Activated gamma-delta T cell treated with Interleukin-2 at 50 U/mL for 16 hours (primary cell): ENCODE data around the gene AUH.
"Not testable (repeated sequence)": the region's sequence is repeated elsewhere in the genome, so short reads cannot be mapped to it uniquely, and the experiment has no call there.

ENCODE experiments used
- DNase-seq: peaks from one replicate; pipeline ENCODE4 v3.0.0-alpha.2; 2020

The AUH gene

GRCh38 chr9:91378054-91378453 is 16.3 kb upstream of the AUH start:
- not testable (repeated sequence) for DNase-seq

DNA sequence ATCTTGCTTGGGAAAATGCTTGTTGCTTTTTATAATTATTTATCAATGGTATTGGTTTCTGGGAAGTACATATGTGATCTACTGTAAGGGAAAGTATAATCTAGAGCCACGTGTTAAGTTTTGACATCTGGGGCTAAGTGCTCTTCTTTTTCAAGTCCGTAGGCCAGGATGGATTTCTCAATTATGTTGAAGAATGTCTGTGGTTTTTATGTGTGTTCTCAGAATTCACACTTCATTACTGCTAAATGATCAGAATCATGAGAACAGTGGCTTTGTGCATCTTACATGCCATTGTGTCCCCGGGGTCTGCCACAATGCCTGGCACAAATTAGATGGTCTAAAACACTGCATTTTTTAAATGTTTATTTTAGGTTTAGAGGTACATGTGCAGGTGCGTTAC is 14.5 kb upstream of the AUH start:
- DNase-seq, result no peak

- no peak for DNase-seq
Observed at GRCh38 chr9:91374939-91375338, 13.2 kb upstream of the AUH start.

DNA sequence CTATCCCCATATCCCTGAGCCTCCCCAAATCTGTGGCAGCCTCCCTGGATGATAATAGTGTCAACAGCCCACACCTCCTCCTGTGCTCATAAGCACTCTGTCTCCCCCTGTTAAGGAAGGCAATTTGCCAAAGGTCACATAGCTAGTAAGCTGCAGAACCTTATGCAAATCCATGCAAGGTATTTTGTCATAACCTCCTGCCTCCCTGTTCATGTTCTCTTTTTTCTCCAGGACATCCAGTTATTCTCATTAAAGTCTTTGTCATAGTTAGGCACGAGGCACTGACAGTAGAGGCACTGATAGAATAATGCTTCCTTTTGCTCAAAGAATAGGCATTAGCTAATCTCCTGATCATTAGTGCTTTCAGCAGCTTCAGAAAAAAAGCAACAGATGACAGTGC is 10.2 kb upstream of the AUH start:
- no peak for DNase-seq

DNA sequence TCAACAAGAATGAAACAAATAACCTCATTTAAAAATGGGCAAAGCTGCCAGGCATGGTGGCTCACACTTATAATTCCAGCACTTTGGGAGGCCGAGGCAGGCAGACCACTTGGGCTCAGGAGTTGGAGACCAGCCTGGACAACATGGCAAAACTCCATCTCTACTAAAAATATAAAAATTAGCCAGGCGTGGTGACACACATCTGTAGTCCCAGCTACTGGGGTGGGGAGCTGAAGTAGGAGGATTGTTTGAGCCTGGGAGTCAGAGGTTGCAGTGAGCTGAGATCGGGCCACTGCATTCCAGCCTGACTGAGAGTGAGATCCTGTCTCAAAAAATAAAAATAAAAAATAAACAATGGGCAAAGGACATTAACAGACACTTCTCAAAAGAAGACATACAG is 8.3 kb upstream of the AUH start:
- not testable (repeated sequence) for DNase-seq

- no peak for DNase-seq
Observed at GRCh38 chr9:91364702-91365101, 3.0 kb upstream of the AUH start.

- no peak for DNase-seq
Observed at GRCh38 chr9:91364005-91364404, 2.3 kb upstream of the AUH start.

GRCh38 chr9:91362051-91362611 is 413 bp upstream of the AUH start:
- DNase-seq, result no peak

DNA sequence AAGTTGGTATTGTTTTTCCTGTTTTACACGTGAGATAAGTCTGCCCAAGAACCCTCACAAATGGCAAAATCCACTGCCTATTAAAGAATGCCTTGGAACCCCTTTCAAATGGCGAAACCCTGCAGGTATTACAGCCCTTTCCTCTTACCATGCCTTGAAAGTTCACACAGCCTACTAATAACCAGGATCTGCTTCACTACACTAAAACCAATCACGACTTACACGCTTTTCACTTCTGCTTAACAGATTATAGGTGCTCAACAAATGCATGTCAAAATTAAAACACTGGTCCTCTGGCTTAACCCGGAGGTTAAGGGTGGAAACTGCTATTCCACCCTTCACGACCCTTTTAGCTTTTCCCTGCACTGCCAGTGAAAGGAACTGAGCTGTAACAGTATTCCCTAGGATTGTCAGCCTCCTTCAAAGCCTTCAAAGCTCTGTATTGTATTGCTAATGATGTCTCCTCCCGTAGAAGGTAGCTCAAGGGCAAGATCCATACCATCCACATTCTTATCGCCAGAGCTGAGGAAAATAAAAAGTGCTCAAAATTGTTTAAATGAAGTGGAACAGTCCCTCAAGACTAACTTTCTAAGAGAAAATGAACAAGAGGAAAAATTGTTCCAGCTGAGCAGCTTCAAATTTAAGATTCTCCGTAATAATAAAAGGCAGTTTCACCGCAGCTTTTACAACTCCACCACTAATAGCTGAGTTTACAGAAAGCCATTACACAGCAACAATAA is 997 bp downstream of the AUH start:
- no peak for DNase-seq

GRCh38 chr9:91359734-91360470 is 1.8 kb downstream of the AUH start:
- DNase-seq, result no peak

- no peak for DNase-seq
Observed at GRCh38 chr9:91359083-91359482, 2.6 kb downstream of the AUH start.

DNA sequence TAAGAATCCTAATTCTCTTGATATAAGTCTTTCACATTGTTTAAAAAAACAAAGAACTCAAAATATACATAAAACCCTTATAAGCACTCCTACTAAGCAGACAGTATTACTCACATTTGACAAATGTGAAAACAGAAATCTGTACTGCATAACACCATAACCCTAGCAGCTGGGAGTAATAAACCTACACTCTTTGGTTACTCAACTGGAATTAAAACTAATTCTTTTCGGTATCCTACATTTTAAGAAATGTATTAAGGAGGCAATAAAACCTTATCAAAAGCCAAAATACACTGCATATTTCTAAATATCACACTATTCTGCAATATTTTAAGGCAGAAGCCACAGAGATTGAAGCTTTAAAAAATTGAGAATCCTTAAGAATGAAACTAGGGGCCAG is 6.8 kb downstream of the AUH start:
- DNase-seq, result no peak

DNA sequence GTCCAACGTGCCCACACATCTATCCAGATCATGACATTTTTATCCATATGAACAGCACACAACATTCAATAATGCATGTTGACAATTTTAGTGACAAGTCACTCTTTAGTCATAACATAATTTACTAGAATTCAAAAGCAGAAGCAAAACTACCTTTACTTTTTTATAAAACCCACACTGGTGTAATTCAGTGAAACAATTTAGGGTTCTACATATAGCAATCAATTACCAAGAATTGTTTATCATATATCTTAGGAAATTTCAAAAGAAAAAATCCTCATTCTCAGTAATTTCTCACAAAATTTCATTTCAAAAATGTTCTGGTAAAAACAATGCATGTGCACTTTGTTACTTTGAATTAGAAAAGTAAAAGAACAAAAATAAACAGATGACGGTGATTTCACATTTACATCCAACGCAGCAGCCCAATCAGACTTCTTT is 12.6 kb downstream of the AUH start:
- no peak for DNase-seq

GRCh38 chr9:91348191-91348807 is 13.4 kb downstream of the AUH start:
- DNase-seq, result no peak

DNA sequence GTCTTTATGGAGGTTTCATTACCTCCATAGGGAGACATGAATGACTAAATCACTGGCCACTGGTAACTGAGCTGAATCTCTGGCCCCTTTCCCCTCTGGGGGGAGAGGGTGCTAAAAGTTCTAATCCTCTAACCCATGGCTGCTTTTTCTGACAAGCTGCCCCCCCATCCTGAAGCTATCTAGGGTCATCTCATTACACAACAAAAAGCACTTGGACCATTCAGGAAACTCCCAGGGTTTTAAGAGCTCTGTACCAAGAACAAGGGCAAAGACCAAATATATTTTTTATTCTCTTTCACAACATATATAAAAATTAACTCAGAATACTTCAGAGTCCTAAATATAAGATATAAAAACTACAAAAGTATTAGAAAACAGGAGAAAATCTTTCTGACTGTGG is 14.3 kb downstream of the AUH start:
- DNase-seq, result no peak

DNA sequence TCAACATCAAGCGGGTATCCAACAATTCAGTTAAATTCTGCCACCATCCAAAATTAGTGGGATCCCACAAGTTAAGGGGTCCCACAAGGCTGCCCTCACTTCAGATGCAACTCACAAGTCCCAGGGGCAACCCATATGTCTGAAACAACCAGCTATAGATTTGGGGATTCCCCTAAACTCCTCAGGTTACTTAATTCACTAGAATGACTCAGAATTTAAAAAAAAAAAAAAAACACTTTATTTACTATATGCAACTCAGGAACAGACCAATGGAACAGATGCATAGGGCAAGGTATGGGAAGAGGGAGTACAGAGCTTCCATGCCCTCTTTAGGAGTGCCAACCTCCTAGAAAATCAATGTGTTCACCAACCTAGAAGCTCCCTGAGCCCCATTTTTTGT is 15.1 kb downstream of the AUH start:
- no peak for DNase-seq

DNA sequence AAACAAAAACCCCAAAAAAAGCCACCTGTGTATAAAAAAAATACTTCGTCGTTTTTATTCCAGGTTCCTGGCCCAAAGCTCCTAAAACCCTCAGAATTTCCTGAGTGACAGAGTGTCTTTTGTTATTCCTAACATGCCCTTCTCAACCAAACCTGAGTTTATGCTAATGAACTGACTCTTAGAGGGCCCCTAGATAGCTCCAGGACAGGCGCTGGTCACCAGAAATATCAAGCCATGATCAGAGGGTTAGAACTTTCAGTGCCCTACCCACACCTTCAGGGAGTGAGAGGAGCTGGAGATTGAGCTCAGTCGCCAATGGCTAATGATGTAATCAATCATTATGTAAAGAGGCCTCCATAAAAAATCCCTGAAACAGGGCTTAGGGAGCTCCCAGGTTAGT is 15.7 kb downstream of the AUH start:
- DNase-seq, result no peak

GRCh38 chr9:91342575-91342974 is 19.1 kb downstream of the AUH start:
- DNase-seq, result no peak

GRCh38 chr9:91341749-91342148 is 20.0 kb downstream of the AUH start:
- no peak for DNase-seq

- DNase-seq, result no peak
Observed at GRCh38 chr9:91341258-91341746, 20.4 kb downstream of the AUH start.

- DNase-seq, result no peak
Observed at GRCh38 chr9:91340395-91340967, 21.2 kb downstream of the AUH start.

- DNase-seq, result no peak
Observed at GRCh38 chr9:91338681-91339080, 23.0 kb downstream of the AUH start.

DNA sequence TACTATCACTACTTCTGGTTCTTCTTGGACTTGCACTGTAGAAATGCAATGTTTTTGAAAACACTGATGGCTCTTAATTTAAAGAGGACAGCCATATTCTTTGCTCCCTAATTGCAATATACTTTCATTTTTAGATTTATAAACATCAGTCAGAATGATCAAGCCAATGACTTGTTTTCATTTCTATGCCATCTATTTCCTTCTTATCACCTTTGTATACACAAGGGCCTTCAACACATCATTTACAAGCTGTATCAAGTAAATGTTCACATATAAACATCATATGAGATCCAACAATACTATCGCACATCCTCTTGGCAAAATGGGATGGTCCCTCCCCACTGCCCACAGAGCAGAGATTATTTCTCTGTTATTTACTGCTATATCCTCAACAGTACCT is 24.9 kb downstream of the AUH start:
- no peak for DNase-seq
